Right cardiac atrium (tissue), 5 donors: ENCODE results near the gene OR2T29. TPM values are rescaled to one million over a fixed set of nuclear protein-coding genes. Genes with fewer than 3 reads are reported as not detected.
"Not testable (repeated sequence)": the region's sequence is repeated elsewhere in the genome, so short reads cannot be mapped to it uniquely, and the experiment has no call there.

Experiments used
- ATAC-seq, 2 donors: fragments of 200-7000 bp; cut with Tn5 transposase; one replicate each; pipeline versions ENCODE4 v1.8.0 to v1.9.1; 2020; ENCODE audit warnings: moderate library complexity in 2 of 2, mild to moderate bottlenecking in 1 of 2
- DNase-seq, 3 donors: peaks; one replicate each; pipeline ENCODE4 v3.0.0-alpha.2; 2020
- H3K27ac ChIP-seq: one replicate; pipeline ENCODE4 v1.5.1; 2013; ENCODE audit warnings: mild to moderate bottlenecking, low read length, control low read depth, moderate library complexity
- H3K27me3 ChIP-seq: one replicate; pipeline ENCODE4 v1.6.1; 2013; ENCODE audit not compliant: control insufficient read depth, insufficient read depth
- H3K4me1 ChIP-seq: one replicate; pipeline ENCODE4 v1.6.1; 2013; ENCODE audit warnings: low read length; ENCODE audit not compliant: control insufficient read depth, insufficient read depth
- H3K4me3 ChIP-seq: one replicate; pipeline ENCODE4 v1.5.1; 2013; ENCODE audit warnings: low read length, control low read depth
- H3K9me3 ChIP-seq: one replicate; pipeline ENCODE4 v1.6.1; 2013; ENCODE audit warnings: low read length; ENCODE audit not compliant: control insufficient read depth
- WGBS: extraction: QIAGEN DNeasy Blood & Tissue Kit; methylation state at CpG from one replicate; pipeline ENCODE4 v1.1.7; 2013; 5-methylcytosine and 5-hydroxymethylcytosine counted together
- intact Hi-C, 4 donors: fragments of 100-400 bp; cut with DNase I; formaldehyde crosslinking; loops; one replicate each; pipeline versions ENCODE4 v1.11.0 to v1.14.0; 2022 to 2023
- polyA plus RNA-seq: library from polyadenylated mRNA; stranded (reverse); fragments of 200-250 nt; gene quantifications from one replicate; pipeline ENCODE4 v1.2.3, GENCODE V29; 2013
- total RNA-seq, 4 donors: library from RNA; stranded (reverse); fragmentation: NEBNext Ultra II Directional; extraction: Animal tissue kit (Norgen Biotek cat#: 25700); gene quantifications; one replicate each; pipeline ENCODE4 v1.2.1, GENCODE V29; 2021
- donor health status: healthy with polysubstance abuse.
- donor health status: DM: no; HTN: yes; CAD: no.
- donor health status: DM: no; HTN: no; CAD: no.
- donor health status: DM: no; HTN: yes; CAD: no; lungs with severe emphysema.
- donor health status: DM: yes; HTN: yes; CAD: no.

The OR2T29 gene
- total and polyA plus RNA-seq, 5 donors = not detected

GRCh38 chr1:248510217-248510616 is 52.4 kb downstream of the OR2T29 start:
- intact Hi-C loops, H3K27me3 ChIP-seq: not testable (repeated sequence)

GRCh38 chr1:248507773-248508172 is 54.8 kb downstream of the OR2T29 start, which contains the start of gene OR2G6:
TSS of gene OR2G6 (plus strand) at chr1:248508073. CDS start at chr1:248521647, 13,574 bp downstream.
- ATAC-seq, H3K27ac ChIP-seq, intact Hi-C loops, DNase-seq, H3K27me3 ChIP-seq, H3K4me3 ChIP-seq, H3K9me3 ChIP-seq, H3K4me1 ChIP-seq: not testable (repeated sequence)
- WGBS = no CpG with 5 or more reads among the region's 2 CpGs

More at GRCh38 chr1:248510217-248510616, 52.4 kb downstream of the OR2T29 start:
- not testable (repeated sequence) for H3K27ac ChIP-seq, ATAC-seq, H3K4me1 ChIP-seq, H3K4me3 ChIP-seq, H3K9me3 ChIP-seq, DNase-seq

Other genes starting within 250 kb of the OR2T29 start
- gene OR2M7, start 238.2 kb downstream of the OR2T29 start, total RNA-seq = not detected
- gene OR2M7, start 238.2 kb downstream of the OR2T29 start, polyA plus RNA-seq = not detected
- gene OR14C36, start 214.0 kb downstream of the OR2T29 start, total RNA-seq = not detected
- gene OR14C36, start 214.0 kb downstream of the OR2T29 start, polyA plus RNA-seq = not detected
- gene OR2T4, start 201.1 kb downstream of the OR2T29 start, total RNA-seq = not detected
- not detected for gene OR2T4, start 201.1 kb downstream of the OR2T29 start, polyA plus RNA-seq
- gene OR2T6, start 187.0 kb downstream of the OR2T29 start, total RNA-seq = not detected
- gene OR2T6, start 187.0 kb downstream of the OR2T29 start, polyA plus RNA-seq = not detected
- gene OR2T1, start 159.7 kb downstream of the OR2T29 start, total RNA-seq = not detected
- not detected for gene OR2T1, start 159.7 kb downstream of the OR2T29 start, polyA plus RNA-seq
- gene OR2T2, start 117.1 kb downstream of the OR2T29 start, total RNA-seq = not detected
- gene OR2T2, start 117.1 kb downstream of the OR2T29 start, polyA plus RNA-seq = not detected
- not detected for gene OR2T3, start 89.4 kb downstream of the OR2T29 start, total RNA-seq
- not detected for gene OR2T3, start 89.4 kb downstream of the OR2T29 start, polyA plus RNA-seq
- not detected for gene OR2T5, start 74.2 kb downstream of the OR2T29 start, total RNA-seq
- not detected for gene OR2T5, start 74.2 kb downstream of the OR2T29 start, polyA plus RNA-seq
- not detected for gene OR2G6, start 54.7 kb downstream of the OR2T29 start, total RNA-seq
- gene OR2G6, start 54.7 kb downstream of the OR2T29 start, polyA plus RNA-seq = not detected
- gene OR2T34, start 12.0 kb upstream of the OR2T29 start, total RNA-seq = not detected
- gene OR2T34, start 12.0 kb upstream of the OR2T29 start, polyA plus RNA-seq = not detected
- not detected for gene OR2T10, start 34.9 kb upstream of the OR2T29 start, total RNA-seq
- gene OR2T10, start 34.9 kb upstream of the OR2T29 start, polyA plus RNA-seq = not detected
- gene OR2T11, start 72.3 kb upstream of the OR2T29 start, total RNA-seq = not detected
- not detected for gene OR2T11, start 72.3 kb upstream of the OR2T29 start, polyA plus RNA-seq
- gene OR2T35, start 82.5 kb upstream of the OR2T29 start, total RNA-seq = not detected
- not detected for gene OR2T35, start 82.5 kb upstream of the OR2T29 start, polyA plus RNA-seq
- not detected for gene OR2T27, start 92.8 kb upstream of the OR2T29 start, total RNA-seq
- not detected for gene OR2T27, start 92.8 kb upstream of the OR2T29 start, polyA plus RNA-seq
- not detected for gene OR14I1, start 140.0 kb upstream of the OR2T29 start, total RNA-seq
- gene OR14I1, start 140.0 kb upstream of the OR2T29 start, polyA plus RNA-seq = not detected
- gene LYPD8, start 193.0 kb upstream of the OR2T29 start, total RNA-seq = not detected
- not detected for gene LYPD8, start 193.0 kb upstream of the OR2T29 start, polyA plus RNA-seq